LNCAP (cell line): ENCODE data around the gene HDAC4.

Source experiments
- CTCF ChIP-seq: fragments of 450-650 bp; IDR thresholded peaks from 2 replicates; pipeline ENCODE4 v1.5.1; 2017; ENCODE audit warnings: mild to moderate bottlenecking

HDAC4 gene

GRCh38 chr2:239300871-239301735 lies 99.7 kb downstream of the HDAC4 start:
- TF ChIP-seq CTCF = no peak

GRCh38 chr2:239300242-239300641 lies 100.6 kb downstream of the HDAC4 start:
- no peak for TF ChIP-seq CTCF

- TF ChIP-seq CTCF = no peak
Observed at GRCh38 chr2:239299218-239299939, 101.4 kb downstream of the HDAC4 start.

- TF ChIP-seq CTCF = no peak
Observed at GRCh38 chr2:239298116-239298804, 102.6 kb downstream of the HDAC4 start.

- no peak for TF ChIP-seq CTCF
Observed at GRCh38 chr2:239297142-239298004, 103.4 kb downstream of the HDAC4 start.

- TF ChIP-seq CTCF = no peak
Observed at GRCh38 chr2:239296020-239296932, 104.5 kb downstream of the HDAC4 start.
